Endometrial microvascular endothelial cells (primary cell): ENCODE measurements around the gene GSK3B. TPM values are rescaled to one million over a fixed set of nuclear protein-coding genes. Genes with fewer than 3 reads are reported as not detected.

ENCODE experiments used
- in situ Hi-C: cut with HindIII; loops from 2 replicates; pipeline ENCODE4 v1.10.0; 2017; ENCODE audit warnings: low sequenced_read_pairs, low pct_unique_long_range_greater_than_20kb; ENCODE audit errors: inconsistent ontology term
- total RNA-seq: library from RNA; depleted of rRNA; stranded (reverse); fragments of >200 nt; gene quantifications from one replicate; pipeline ENCODE4 v1.2.3, GENCODE V29; 2015; ENCODE audit errors: inconsistent ontology term

Gene GSK3B
- total RNA-seq, 1 donor from 2014 or later, result 45.3 TPM

DNA sequence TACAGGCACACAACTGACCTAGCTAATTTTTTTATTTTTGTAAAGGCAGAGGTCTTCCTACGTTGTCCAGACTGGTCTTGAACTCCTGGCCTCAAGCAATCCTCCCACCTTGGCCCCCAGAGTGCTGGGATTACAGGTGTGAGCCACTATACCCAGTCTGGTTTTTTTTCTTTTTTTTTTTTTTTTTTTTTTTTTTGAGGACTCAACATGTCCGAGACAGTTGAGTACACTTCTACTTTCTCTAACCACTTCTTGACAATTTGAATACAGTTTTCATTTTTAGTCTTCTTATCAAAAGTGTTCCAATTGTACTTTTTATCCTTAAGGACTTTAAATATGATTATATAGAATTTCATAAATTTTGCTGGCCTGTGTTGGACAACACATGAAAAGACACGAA lies 7.4 kb upstream of the GSK3B start:
- in situ Hi-C loops, result no loop called here

- in situ Hi-C loops, result no loop called here
Measured at GRCh38 chr3:120100711-120101110, 6.5 kb upstream of the GSK3B start.

GRCh38 chr3:120098710-120099109 lies 4.5 kb upstream of the GSK3B start:
- in situ Hi-C loops, result no loop called here

DNA sequence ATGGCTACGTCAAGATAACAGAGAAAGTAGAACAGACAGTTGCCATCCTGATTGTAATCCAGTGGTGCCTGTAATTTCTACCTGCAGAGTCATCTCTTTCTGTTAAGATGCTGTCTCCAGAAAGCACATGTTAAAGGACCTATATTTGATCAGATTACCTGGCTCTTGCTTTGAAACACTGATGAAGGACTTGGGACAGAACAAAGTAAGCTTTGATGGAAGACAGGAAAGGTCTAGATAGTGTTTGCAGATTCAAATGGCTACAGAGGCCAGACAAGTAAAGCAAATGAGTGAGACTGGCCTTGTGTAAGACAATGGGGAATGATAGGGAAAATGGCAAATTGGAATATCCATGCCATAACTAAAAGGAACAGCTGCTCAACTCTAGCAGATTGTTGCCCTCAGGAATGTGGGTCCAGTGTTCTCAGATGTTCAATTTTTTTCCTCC lies 1.8 kb upstream of the GSK3B start:
- in situ Hi-C loops, result no loop called here

- in situ Hi-C loops, result no loop called here
Measured at GRCh38 chr3:120095226-120095978, 1.2 kb upstream of the GSK3B start.

- in situ Hi-C loops, result no loop called here
Measured at GRCh38 chr3:120094776-120095225, 554 bp upstream of the GSK3B start.

- in situ Hi-C loops, result no loop called here
Measured at GRCh38 chr3:120093119-120093910, 932 bp downstream of the GSK3B start.

GRCh38 chr3:120092474-120092873 lies 1.8 kb downstream of the GSK3B start:
- in situ Hi-C loops, result no loop called here

DNA sequence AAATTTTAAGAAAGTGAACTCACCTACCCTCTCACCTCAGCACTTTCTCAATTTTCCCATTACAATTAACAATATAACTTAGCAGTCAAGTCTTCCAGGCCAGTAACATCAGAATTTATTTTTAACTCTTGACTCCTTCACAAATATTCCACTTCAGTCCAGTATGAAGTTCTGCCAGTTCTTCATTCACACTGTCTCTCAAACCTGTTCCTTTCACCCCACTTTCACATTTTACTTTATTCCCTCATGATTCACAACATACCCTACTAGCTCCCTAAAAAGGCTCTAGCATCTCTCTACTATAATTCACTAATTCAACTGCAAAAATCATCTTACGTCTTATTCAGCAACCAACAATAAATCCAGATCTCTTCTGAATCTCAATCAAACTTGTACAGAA lies 3.8 kb downstream of the GSK3B start:
- in situ Hi-C loops, result no loop called here

- in situ Hi-C loops, result no loop called here
Measured at GRCh38 chr3:120089089-120089488, 5.2 kb downstream of the GSK3B start.

- in situ Hi-C loops, result no loop called here
Measured at GRCh38 chr3:120088622-120089021, 5.6 kb downstream of the GSK3B start.

DNA sequence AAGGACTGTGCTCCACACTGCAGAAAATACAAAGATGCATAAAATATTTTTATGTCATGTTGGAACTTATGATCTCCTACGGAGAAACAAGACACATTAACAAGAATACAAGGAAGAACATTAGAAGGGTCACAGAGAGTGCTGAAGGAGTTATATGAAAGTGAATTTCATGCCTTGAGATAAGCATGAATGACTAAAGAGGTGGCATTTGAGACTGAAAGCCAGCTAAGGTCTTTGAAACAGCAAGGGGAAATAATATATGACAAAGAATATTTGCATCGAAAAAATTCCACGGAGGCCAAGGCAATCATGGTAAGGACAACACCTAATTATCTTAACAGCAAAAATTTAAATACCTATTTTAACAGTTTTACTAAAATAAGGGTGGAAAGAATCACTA lies 12.5 kb downstream of the GSK3B start:
- in situ Hi-C loops, result no loop called here

- in situ Hi-C loops, result no loop called here
Measured at GRCh38 chr3:120080836-120081235, 13.4 kb downstream of the GSK3B start.

DNA sequence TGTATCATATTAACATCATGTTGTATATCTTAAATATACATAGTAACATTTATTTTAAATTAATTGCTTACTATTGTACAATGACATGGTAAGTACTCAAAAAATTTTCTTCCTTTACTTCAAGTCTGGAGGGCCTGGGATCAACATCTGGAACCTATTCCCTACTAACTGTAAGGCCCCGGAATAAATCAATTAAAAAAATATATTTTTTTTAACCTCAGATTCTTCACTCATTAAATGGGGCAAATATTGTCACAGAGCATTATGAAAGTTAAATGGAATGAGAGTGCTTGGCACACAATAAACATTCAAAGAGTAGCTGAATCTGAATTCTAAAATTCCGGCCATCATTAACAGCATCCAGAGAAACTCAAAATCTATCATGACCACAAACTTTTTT lies 16.5 kb downstream of the GSK3B start:
- in situ Hi-C loops, result no loop called here

- in situ Hi-C loops, result no loop called here
Measured at GRCh38 chr3:120072867-120073525, 21.3 kb downstream of the GSK3B start.

GRCh38 chr3:120071259-120071658 lies 23.0 kb downstream of the GSK3B start:
- in situ Hi-C loops, result no loop called here

DNA sequence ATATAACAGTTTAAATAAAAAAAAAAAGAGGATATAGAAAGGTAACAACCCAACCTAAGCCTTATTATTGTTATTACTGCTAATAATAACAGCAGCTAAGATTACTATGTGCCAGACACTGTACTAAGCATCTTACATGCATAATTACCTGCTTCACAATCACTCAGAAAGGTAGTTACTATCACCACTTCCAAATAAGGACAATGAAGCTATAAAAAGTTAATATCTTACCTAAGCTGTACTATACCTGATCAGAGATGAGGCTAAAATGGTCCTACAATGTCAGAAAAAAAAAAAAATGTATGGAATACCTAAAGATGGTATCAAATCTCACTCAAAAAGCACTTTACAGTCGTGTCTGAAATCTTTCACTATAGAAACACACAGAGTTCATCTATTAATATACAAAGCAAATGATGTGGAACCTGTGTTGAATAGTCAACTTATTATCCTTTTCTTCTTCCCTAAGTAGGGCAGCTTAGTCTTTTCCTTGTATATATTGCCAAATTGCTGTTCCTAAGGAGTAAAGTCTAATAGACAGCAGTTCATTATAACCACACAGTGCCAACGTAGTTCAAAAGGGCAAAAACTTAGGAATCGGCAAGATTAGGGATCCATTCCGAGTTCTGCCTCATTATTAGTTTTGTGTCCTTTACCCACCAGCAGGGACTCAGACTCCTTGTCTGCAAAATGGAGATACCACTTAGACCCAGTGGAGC lies 23.8 kb downstream of the GSK3B start:
- in situ Hi-C loops, result no loop called here

DNA sequence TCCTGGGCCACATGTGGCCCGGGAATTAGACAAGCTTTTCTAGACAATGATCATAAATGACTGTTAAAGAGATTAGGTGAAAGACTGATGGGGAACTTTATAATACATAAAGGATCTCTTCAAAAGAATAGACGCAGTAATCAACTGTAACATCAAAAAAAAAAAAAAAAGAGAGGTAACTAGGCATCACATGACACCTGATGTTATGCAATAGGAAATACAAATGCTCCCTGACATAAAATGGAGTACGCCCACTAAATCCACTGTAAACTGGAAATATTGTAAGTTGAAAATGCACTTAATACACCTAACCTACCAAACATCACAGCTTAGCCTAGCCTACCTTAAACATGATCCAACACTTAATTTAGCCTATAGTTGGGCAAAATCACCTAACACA lies 27.2 kb downstream of the GSK3B start:
- in situ Hi-C loops, result no loop called here

- in situ Hi-C loops, result no loop called here
Measured at GRCh38 chr3:120066634-120067033, 27.6 kb downstream of the GSK3B start.
